Activated naive CD8-positive, alpha-beta T cell treated with anti-CD3 and anti-CD28 coated beads, Interleukin-2, amount 50 U/mL, for 16 hours (primary cell): ENCODE data around the gene RABL3.
"Not testable (repeated sequence)": the region's sequence is repeated elsewhere in the genome, so short reads cannot be mapped to it uniquely, and the experiment has no call there.

ENCODE experiments used
- DNase-seq: peaks from one replicate; pipeline ENCODE4 v3.0.0-alpha.2; 2020; ENCODE audit warnings: low read depth, low spot score

Gene RABL3

DNA sequence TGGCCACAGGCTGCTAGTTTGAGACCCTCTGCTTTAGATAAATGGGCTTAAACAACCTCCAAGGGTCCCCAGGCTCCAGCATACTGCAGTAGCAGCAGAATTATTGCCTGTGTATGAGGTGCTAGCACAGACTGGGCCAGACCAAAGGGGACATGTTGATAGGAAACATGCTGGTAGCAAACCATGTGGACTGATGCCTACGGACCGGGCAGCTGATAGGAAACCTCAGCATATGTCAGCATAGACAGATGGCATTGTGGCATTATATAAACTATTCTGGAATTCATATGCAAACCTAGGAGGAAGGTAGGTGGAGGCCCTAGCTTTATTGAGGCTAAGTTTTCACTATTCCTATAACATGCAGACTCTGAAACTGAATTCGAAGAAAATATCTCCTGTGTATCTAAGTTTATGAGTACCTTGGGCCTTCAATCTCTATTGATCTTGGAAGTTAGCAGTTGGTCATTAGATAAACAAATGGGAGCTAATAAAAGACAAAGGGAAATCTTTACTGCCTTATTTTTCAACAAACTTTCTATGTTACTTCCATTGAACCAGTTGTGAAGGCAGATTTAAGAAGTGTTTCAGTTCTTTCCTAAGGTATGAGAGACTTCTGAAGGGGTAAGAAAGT lies 58.5 kb downstream of the RABL3 start:
- DNase-seq, result no peak

DNA sequence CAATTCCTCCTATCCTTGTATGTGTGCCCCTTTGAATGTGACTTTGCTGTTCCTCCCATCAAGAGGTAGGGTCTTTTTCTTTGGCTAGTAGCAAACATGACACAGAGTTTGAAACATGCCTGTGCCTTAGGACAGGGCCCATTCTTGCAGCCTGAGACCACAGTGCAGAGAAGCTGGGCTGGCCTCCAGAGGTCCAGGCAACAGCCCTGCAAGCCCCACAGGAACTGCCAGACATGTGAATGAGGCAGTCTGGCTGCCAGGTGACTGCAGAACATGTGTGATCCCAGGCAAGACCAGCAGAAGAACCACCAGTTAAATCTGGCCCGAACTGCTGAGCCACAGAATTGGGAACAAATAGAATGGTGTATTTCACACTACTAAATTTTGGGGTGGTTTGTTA lies 59.1 kb downstream of the RABL3 start:
- no peak for DNase-seq

DNA sequence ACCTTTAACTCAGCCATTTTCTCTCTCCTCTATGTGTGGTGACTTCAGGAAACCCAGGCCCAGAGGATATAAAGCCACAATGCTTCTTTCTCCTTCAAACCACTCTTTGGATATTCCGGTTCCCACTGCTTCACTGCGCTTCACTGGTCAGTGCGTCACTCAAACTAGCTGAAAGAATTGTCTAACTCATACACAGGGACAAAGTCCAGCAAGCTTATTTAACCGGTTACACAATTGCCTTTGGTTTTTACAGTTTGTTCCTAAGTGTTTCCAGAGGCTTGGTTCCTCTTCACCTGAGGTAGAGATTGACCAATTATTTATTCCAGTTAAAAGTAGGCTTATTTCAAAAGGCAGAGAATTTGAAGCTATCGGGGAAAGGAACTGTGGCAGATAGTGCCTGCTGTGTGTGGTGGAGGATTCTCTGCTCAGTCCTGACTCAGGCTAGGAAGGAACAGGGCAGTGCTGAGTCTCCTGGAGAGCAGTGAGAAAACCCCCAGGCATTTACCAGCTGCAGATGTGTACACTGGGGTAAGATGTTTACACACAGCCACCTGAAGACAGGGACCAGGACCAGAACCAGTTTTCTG lies 60.1 kb downstream of the RABL3 start, which contains the start of gene HGD:
Gene HGD, minus strand, starts transcription at position 145 of the 587 bp plus-strand sequence. Its CDS starts 128 bp downstream, at position 17.
- DNase-seq, result no peak

- no peak for DNase-seq
These were observed 60.7 kb downstream of the RABL3 start for GRCh38 chr3:120681506-120682038.

DNA sequence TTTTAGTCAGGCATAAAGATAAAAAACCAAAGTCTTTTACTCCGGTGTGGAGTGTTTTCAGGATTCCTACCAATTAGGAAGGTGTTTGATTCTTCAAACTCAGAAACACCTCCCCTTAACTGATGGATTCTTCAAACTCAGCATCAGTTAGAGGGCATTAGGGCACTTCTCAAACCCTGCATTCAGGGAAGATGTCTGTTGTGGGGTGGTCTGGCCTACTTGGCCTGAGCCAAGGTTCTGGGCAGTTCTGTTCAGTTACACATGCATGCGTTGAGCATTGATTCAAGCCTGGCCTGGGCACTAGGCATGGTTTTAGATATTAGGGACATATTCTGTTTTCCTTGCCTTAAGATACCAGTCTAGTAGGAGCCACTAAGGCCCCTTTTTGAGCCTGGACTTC lies 61.3 kb downstream of the RABL3 start:
- DNase-seq, result no peak

- no peak for DNase-seq
These were observed 62.0 kb downstream of the RABL3 start for GRCh38 chr3:120680193-120680894.

GRCh38 chr3:120678984-120679383 lies 63.3 kb downstream of the RABL3 start:
- no peak for DNase-seq

DNA sequence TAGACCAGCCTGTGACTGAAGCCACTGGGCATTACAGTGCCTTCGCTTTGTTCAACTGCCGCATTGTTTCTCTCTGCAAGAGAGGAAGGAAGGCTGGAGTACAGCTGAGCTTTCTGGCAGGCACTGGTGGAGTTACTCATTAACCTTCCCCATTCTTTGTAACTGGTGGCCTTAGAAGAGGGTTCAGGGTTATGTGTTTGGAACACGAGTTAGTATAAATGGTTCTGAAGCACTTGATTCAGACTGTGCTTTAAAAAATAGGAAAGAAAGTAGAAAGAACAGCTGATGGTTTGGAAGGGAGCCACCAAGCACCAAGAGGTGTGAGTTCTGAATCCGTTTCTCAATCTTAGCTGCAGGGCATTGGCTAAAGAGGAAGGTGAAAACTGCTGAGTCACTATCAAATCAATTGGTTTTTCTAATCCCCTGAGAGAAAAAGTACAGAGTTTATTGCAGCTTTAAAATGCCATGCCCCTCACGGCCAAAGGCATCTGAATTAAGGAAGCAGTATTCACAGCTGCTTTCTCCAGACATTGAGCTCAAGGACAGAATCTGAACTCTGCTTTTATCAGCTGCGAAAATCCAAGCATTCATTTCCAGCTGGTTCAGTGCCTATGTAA lies 63.9 kb downstream of the RABL3 start:
- no peak for DNase-seq

- not testable (repeated sequence) for DNase-seq
These were observed 65.1 kb downstream of the RABL3 start for GRCh38 chr3:120677193-120677592.

DNA sequence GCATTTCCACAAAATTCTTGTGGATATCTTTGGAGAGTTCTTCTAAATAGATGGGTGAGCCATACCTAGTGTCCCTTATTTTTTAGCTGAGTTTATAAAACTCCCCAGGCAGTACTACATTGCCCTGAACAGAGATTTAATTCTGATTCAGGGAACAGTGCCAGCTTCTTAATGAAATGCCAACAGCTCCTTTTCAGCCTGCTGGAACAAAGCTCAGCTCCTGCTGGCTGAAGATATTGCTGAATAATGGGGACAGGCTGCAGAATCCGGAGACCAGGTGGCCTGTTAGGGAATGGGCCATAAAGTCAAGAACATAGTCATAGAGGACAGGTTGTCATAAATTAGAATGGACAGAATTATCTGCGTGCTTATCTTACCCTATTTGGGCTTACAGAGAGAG lies 69.2 kb downstream of the RABL3 start:
- no peak for DNase-seq

GRCh38 chr3:120670576-120670975 lies 71.7 kb downstream of the RABL3 start:
- DNase-seq, result no peak

DNA sequence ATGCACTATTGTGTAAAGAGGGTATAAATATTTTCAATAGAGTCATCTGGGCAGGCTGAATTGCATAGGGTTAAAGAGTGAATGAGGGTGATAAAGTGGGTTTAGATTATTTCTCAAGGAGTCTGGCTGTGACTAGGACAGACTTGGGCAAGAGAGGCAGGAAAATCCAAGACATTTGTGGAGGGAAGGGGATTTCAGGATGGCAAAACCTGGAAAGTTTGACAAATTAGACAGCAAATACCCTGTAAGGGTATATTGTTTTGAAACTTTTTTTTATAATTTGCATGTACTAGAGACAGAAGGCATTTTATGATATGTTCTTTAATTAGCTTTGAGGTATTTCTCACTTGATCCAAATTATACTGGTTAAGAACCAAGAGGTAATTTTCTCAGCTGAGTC lies 77.4 kb downstream of the RABL3 start:
- no peak for DNase-seq

DNA sequence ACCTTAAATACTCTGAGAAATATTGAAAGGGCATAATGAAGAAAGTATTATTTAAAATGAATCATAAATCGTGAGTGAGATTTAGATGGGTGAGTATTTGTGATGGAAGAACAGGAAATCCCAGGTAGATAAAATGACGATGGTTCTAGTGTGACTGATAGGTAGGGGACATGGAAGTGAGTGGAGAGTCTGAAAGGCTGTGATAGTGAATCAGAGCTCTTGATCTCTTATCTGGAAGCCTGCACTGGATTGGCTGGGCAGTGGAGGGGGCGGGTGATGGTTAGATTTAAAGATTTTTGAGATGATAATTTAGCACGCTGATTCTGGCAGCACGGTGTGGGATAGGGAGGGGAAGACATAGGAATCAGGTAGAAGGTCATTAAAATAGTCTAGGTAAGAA lies 80.4 kb downstream of the RABL3 start:
- no peak for DNase-seq

- no peak for DNase-seq
These were observed 81.0 kb downstream of the RABL3 start for GRCh38 chr3:120661106-120661905.

- no peak for DNase-seq
These were observed 82.5 kb downstream of the RABL3 start for GRCh38 chr3:120659834-120660233.

DNA sequence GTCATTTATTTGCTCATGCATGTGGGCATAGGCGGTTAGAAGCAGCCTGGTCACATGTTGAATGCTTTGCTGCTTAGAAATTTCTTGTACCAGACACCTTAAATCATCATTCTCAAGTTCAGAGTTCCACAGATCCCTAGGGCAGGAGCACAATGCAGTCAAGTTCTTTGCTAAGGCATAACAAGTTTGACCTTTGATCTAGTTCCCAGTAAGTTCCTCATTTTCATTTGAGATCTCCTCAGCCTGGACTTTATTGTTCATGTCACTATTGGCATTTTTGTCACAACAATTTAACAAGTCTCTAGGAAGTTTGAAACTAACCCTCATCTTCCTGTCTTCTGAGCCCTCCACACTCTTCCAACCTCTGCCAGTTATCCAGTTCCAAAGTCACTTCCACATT lies 83.0 kb downstream of the RABL3 start:
- DNase-seq, result no peak

DNA sequence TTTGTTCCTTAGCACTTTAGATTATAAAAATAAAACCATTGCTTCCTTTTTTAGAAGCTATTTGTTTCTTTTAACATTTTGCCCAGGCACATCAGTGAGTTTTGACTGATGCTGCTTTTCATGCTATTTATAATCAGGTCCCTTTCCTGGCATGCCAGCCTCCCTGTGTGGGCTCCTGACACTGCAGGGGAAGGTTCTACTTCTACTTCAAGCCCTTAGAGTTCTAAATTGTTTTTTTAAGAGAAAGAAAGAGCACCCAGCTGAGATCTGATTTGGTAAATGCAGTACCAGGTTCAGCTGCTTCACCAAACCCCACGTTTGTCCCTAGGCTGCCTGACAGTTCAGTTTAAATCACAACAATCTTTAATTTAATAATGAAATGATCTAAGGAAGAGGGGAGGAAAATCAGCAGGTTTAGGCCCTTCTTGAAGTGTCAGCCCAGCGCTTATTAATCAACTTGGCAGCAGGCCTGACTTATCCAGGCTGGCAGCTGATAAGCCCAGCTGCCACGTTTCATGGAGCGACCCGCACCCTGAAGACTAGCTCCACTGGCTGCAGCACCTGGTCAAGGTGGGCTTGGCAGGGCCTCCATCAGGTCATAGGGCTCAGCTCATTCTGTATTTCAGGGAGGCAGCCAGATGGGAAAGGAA lies 89.3 kb downstream of the RABL3 start:
- DNase-seq, result no peak

GRCh38 chr3:120652281-120652680 lies 90.0 kb downstream of the RABL3 start:
- no peak for DNase-seq

DNA sequence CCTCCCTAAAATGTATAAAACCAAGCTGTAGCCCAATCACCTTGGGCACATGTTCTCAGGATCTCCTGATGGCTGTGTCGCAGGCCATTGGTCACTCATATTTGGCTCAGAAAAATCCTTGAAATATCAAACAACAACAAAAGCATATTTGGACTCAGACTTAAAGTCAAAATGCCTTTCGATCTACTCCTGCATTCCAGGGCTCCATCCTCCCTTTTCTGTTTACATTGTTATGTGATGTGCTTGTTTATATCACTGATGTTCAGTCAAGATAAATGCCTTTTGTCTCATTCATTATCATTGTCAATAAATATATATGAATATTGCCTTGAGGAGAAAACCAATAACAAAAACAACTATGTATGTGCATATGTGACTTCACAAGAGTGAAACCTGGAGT lies 92.0 kb downstream of the RABL3 start:
- DNase-seq, result no peak

DNA sequence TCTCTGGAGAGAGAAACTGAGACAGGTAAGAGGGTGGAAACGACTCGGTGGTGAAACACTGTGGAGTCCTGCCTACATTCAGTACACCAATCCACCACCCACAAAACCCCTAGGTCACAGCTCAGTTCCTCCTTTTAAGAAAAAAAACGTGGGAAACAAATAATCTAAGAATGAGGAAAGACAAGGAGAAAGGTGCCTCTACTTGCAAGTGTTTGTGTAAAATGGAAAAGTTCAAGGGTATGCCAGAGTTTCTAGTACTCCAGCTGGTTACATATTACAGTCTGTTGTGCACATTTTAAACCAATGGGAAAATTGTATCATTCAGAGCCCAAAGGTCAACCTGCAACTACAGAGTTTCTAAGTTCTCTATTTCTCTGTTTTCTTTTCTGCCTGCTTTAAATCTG lies 92.5 kb downstream of the RABL3 start:
- no peak for DNase-seq

DNA sequence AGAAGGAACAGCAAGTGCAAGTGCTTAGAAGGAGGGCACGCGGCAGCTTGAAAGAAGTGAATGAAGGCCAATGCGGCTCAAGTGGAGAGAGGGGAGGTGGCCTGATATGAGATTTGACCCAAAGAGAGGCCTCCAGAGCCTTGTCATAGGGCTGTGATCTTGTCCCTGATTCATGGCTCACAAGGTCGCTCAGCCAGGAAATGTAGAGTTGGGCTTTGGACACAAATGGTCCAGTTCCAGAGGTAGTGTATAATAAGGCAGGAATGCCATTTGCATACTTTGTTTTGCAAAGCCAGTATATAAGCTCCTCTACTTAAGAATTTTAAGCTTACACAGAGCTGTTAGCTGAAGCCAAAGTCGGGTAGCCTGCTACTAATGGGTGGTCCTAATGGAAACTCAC lies 94.0 kb downstream of the RABL3 start:
- DNase-seq, result no peak
